GM10847 (cell line): ENCODE data around the gene TAB2.

Experiments used
- POLR2A ChIP-seq: IDR thresholded peaks from 2 replicates; pipeline ENCODE4 v1.6.1; 2011; ENCODE audit not compliant: insufficient read length; ENCODE audit errors: extremely low read depth

Gene TAB2

DNA sequence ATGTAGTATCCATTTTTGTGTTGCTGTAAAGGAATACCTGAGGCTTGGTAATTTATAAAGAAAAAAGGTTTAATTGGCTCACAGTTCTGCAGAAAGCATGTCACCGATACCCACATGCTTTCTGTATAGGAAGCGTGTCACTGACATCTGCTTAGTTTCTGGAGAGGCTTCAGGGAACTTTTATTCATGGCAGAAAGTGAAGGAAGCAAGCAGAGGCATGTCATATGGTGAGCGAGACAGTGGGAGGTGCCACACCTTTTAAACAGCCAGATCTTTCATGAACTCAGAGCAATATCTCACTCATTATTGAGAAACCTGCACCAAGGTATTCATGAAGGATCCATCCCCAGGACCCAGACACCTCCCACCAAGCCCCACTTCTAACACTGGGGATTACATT, 86.0 kb downstream of the TAB2 start:
- TF ChIP-seq POLR2A, result no peak

DNA sequence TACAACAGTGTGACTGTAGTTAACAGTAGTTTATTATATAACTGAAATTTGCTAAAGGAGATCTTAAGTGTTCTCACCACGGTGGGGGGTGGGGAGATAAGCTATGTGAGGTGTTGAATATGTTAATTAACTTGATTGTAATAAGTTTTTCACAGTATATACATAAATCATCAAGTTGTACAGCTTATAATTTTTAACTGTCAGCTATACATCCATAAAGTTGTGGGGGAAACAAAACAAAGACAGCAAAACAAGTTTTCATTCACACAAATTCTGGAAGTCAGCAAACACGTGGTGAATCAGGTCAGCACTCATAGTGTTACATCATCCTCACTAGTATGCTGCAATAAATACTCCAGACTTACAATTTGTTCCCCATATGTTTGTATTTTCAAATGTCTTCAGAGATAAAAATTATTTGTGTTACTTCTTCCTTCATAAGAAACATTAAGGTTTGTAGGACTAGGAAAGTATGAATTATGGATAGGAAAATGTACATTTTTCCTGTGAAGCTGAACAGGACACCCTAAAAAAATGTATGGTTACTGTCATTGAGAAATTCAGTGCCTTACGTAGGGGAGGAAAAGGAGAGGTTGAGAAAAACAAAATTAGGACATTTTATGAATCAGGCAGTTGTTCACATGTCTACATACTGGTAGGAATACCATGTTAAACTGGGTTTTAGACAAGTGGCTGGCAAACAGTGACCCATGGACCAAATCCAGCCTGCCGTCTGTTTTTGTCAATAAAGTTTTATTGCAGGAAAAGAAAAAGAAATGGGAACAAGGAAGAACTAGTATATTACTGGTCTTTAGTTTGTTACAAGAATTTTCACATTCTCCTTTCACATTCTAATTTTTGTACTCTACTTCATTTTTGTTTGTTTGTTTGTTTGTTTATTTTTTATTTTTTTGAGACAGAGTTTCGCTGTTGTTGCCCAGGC, 88.6 kb downstream of the TAB2 start:
- no peak for TF ChIP-seq POLR2A

DNA sequence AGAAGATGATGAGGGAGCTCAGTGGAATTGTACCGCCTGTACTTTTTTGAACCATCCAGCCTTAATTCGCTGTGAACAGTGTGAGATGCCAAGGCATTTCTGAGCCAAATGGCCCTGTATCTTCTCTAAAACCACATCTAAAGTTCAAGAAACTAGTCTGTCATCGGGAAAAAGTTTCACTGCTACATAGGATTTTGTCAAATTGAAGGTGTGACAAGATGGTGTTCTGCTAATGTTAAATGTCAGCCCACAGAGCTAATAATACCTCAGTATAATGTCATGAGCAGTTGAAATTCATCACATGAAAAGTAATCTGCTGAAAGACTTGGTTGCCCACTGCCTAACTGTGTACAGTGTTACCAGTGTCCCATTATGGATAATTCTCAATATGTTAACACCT, 92.1 kb downstream of the TAB2 start:
- no peak for TF ChIP-seq POLR2A

DNA sequence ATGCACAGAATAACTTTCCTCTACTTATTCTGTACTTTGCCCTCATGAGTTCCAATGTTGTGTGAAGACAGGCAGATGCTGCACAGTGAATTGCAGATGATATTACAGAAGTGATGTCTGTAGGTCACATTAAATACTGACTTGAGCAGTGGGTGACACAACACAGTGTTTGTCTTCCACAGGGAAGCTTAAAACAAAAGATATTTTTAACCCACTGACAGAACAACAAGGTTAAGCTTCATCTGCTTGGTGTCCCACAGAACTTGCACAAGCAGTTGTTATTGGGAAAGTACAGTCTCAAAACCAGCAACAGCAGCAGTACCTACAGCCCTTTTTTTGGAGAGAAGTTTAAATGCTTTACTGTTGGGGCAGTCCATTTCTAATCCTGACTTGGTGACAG, 93.0 kb downstream of the TAB2 start:
- no peak for TF ChIP-seq POLR2A

DNA sequence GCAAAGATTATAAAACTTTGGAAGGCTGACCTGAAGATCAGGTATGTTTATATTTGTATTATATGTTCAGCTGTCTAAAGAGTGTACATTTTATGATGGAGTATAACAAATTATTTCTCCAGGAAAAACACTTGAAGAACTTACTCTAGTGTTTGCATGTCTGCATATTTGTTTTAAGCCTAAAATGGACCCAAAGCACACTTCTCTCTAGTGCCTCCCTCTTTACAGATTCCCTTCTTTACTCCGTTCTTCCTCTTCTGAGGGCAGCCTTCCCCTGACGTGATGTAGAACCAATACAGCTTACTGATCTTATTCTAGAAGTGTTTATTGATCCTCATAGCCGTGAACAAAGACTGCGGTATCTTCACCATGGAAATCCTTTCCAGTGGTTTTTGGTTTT, 96.5 kb downstream of the TAB2 start:
- no peak for TF ChIP-seq POLR2A

DNA sequence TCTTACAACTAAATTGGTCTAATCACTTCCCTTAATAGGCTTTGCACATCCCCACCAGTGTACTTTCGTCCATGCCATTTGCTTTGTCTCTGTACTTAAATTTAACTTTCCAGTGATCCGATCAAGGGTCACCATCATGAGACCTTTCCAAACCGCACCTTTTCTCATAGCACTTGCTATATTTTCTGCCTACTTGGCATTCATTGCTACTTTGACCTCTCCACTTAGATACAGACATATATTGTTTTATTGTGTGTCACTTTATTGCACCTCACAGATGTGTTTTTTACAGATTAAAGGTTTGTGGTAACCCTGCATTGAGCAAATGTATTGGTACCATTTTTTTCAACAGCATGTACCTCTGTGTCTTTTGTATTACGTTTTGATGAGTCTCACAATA, 97.3 kb downstream of the TAB2 start:
- TF ChIP-seq POLR2A, result no peak

DNA sequence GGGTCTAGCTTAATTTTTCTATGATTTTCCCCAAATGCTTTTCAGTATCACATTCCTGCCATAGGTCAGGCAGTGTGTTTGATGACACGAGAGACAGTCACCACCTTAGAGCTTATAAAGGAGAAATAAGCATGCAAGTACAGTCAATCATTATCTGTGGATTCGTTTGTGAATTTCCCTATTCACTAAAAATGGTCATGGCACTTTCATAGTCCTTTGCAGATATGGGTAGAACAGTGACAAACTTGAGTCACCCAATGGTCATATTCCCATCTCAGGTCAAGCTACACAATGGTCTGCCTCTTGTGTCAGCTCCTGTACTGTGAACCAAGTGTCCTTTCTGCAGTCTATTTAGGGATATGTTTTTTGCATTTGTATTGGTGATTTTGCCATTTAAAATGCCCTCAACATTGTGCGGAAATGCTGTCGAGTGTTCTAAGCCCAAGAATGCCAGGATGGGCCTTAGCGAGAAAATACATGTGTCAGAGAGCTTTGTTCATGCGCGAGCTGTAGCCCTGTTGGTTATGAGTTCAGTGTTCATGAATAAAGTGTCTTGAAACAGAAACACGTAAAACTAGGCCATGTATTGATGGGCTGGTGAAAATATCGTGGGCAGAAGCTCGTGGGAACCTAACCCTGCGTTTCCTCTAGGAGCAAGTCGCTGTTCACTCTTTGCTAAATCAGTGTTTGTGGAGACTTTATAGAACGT, 102.3 kb downstream of the TAB2 start:
- no peak for TF ChIP-seq POLR2A

DNA sequence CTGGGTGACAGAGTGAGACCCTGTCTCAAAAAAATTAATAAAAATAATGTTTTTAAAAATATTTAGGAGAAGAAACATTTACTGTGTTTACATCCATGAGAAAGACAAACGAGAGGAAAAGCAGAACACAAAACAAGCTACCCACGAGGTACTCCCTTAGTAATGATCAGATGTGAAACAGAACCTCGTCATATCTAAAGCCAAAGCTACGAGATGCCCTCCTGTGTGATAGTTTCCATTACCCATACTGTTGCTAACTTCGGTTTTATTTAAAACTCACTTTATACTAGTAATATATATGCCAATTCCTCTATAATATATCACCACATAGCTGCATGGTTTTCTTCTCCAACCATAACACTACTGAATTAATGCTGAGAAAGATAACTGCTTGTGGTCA, 103.6 kb downstream of the TAB2 start:
- TF ChIP-seq POLR2A, result no peak

DNA sequence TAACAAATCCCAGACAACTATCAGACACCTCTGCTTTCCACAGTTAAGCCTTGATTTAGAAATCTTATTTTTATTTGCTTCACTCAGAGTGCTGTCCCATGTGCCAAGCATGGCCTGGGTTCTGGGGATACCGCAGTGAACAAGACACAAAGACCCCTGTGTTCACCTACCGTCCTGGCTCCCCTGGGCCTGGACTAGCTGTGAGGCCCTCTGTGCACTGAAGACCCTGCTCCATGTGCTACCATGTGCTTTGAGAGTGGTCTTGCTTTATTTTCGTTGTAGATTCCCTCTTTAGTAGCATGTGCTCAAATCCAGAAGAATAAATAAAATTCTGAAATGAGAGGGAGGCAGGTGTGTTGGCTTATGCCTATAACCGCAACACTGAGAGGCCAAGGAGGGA, 105.1 kb downstream of the TAB2 start:
- TF ChIP-seq POLR2A, result no peak

DNA sequence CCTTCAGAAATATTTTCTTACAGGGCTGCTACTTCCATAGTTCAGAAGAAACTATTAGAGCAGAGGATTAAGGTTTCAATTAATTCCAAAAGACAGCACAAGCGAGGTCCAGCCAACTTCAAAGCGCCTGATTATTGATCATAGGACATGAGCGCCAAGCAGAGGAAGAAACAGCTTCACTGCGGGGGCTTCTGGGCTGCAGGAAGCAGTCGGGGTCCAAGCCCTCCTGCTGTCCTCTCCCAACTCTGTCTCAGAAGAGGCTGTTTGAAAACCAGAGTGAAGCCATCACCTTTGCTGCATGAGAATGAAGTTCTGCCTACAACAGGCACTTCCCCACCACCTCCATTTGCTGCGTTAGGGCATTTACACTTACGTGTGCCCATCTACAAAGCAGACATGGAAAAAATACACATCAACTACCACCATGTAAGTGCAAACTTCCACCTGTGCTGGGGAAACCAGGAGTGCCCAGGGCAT, 106.5 kb downstream of the TAB2 start:
- no peak for TF ChIP-seq POLR2A

DNA sequence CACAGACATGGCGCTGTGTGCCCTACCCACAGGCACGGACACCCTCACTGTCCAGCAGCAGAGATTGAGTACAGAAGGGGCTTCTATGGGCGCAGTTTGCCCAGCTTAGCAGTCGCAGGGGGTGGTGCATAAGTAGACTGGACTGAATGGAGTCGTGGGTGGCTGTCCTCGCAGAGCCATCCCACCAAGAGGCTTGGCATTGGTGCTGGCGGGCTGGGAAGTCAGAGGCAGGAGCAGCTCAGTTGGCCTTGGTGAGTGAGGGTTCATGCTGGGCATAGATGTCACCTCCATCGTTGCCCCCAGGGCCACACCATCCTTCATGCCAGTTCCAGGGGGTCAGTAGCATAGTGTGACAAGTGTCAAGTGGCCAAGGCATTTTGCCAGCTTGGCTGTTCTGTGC, 107.7 kb downstream of the TAB2 start:
- TF ChIP-seq POLR2A, result no peak

DNA sequence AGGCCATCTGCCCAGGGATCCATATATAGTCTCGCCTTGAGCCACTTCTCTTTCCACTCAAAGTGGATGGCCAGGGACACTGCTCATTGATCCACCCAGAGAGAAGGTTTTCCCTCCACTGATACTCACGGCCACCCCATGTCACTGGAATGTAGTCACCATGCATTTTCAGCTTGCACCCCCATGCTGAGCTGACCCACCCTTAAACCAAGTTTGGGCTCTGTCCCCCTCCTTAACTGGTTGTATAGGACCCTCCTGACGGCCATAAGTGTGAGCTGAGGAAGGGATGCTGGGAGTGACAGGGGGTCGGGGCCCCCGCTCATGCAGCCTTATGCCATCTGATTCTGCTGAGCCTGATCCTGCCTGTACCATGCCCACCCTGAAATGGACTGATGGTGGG, 108.2 kb downstream of the TAB2 start:
- TF ChIP-seq POLR2A, result no peak

DNA sequence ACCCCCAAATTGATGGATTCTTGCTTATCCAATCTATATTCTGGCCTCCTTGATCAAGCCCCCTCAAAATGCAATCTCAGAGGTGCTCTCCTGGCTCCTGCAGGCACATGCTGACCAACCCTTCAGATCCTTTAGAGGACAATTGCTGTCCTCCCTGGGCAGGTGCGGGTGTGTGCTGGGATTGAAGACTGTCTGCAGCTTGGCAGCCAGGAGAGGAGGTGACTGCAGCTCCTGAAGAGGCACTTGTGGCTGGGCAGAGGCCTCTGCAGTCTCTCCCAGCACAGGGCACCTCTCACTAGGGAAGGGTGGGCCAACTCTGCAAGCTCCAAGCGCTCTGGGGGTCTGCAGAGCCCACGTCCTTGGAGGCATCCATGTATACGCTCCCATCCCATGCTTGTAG, 111.1 kb downstream of the TAB2 start:
- TF ChIP-seq POLR2A, result no peak

DNA sequence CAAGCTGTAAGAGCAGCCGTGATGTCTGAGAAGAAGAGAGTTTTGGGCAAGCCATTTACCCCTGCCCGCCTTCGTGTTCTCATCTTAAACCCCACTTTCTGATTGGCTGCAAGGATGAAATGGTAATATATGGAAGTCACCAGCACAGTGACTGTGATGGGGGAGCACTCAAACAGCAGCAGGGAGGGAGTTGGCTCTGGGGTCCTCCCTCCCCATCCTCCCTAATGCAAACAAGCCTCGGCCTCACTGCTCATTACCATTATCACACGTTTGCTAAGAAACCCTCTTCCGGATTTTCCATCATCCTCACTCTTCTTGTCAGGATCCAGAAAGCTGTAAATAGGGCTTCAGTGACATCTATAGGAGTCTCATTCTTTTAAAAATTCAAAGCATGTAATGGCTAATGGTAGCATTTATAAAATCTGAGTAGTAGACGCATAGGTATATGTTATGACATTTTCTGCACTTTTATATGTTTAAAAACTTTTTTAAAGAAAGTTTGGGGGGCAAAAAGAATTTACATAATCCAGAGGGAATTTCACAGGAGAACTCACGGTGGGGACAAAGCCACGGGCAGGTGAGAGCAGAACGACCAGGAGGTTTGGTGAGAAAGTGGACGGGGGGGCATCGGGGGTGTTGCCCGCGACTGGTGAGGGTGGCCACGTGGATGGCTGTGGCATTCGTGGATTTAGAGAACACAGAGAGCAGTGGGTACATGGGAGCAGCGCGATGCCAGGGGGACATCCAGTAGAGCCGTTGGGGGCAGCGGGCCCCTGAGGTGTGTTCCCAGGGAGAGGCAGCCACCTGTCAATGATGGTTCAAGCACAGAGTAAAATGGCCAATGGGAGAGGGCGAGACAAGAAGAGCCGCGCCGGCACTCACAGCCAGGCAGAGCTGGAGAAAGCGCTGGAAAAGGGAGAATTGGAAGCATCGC, 112.2 kb downstream of the TAB2 start:
- TF ChIP-seq POLR2A, result no peak
